Neural progenitor cell (in vitro differentiated cells): ENCODE measurements around the gene PMEPA1. TPM values are rescaled to one million over a fixed set of nuclear protein-coding genes. Genes with fewer than 3 reads are reported as not detected.

Source experiments
- DNase-seq: peaks from one replicate; pipeline ENCODE4 v3.0.0-alpha.2; 2016; ENCODE audit warnings: low spot score
- H2AFZ ChIP-seq: fragments of 200-600 bp; sonication (generic); replicated peaks from 2 replicates; pipeline ENCODE4 v1.6.1; 2016; ENCODE audit warnings: antibody characterized with exemption
- H3F3A ChIP-seq: fragments of 200-600 bp; sonication (generic); 2 replicates; pipeline ENCODE4 v1.6.1; 2016; ENCODE audit warnings: antibody characterized with exemption, low read depth
- H3K27ac ChIP-seq: fragments of 200-600 bp; sonication (generic); 2 replicates; pipeline ENCODE4 v1.5.1; 2016; ENCODE audit warnings: mild to moderate bottlenecking
- H3K27me3 ChIP-seq: fragments of 200-600 bp; sonication (generic); 2 replicates; pipeline ENCODE4 v1.6.1; 2016; ENCODE audit warnings: mild to moderate bottlenecking, moderate library complexity
- H3K36me3 ChIP-seq: fragments of 200-600 bp; sonication (generic); 2 replicates; pipeline ENCODE4 v1.5.1; 2016
- H3K4me1 ChIP-seq: fragments of 200-600 bp; sonication (generic); 2 replicates; pipeline ENCODE4 v1.6.1; 2016; ENCODE audit warnings: mixed run types
- H3K4me2 ChIP-seq: fragments of 200-600 bp; sonication (generic); 2 replicates; pipeline ENCODE4 v1.6.1; 2016
- H3K4me3 ChIP-seq: fragments of 200-600 bp; sonication (generic); 2 replicates; pipeline ENCODE4 v1.5.1; 2016
- H3K79me2 ChIP-seq: fragments of 200-600 bp; sonication (generic); 2 replicates; pipeline ENCODE4 v1.6.1; 2016; ENCODE audit warnings: low read depth
- H3K9ac ChIP-seq: fragments of 200-600 bp; sonication (generic); 2 replicates; pipeline ENCODE4 v1.6.1; 2016
- H3K9me3 ChIP-seq: fragments of 200-600 bp; sonication (generic); 2 replicates; pipeline ENCODE4 v1.5.1; 2016; ENCODE audit warnings: low read depth
- H4K20me1 ChIP-seq: fragments of 200-600 bp; sonication (generic); 2 replicates; pipeline ENCODE4 v1.6.1; 2016; ENCODE audit warnings: low read depth
- H3K27ac Mint-ChIP-seq: 3 replicates; pipeline ENCODE4 v1.8.0; 2021; ENCODE audit warnings: mixed read lengths
- H3K27me3 Mint-ChIP-seq: 2 replicates; pipeline ENCODE4 v1.8.0; 2022; ENCODE audit warnings: low read depth, mild to moderate bottlenecking, inconsistent platforms, moderate library complexity, mixed read lengths; ENCODE audit not compliant: insufficient read depth
- H3K36me3 Mint-ChIP-seq: 3 replicates; pipeline ENCODE4 v1.8.0; 2021; ENCODE audit warnings: mixed read lengths
- H3K4me1 Mint-ChIP-seq: 3 replicates; pipeline ENCODE4 v1.8.0; 2021; ENCODE audit warnings: mixed read lengths
- H3K4me3 Mint-ChIP-seq: 3 replicates; pipeline ENCODE4 v1.8.0; 2021; ENCODE audit warnings: mild to moderate bottlenecking, moderate library complexity, mixed read lengths
- H3K9me3 Mint-ChIP-seq: 3 replicates; pipeline ENCODE4 v1.8.0; 2020; ENCODE audit warnings: mixed read lengths
- CTCF ChIP-seq: fragments of 200-600 bp; sonication (generic); IDR thresholded peaks from 2 replicates; pipeline ENCODE4 v1.5.1; 2017; ENCODE audit warnings: antibody characterized with exemption, mild to moderate bottlenecking
- EZH2 ChIP-seq: fragments of 200-600 bp; sonication (generic); IDR thresholded peaks from 2 replicates; pipeline ENCODE4 v1.6.1; 2017; ENCODE audit warnings: antibody characterized with exemption, mild to moderate bottlenecking, moderate library complexity
- EZH2phosphoT487 ChIP-seq: fragments of 200-600 bp; sonication (generic); IDR thresholded peaks from 2 replicates; pipeline ENCODE4 v1.6.1; 2017; ENCODE audit warnings: antibody characterized with exemption
- total RNA-seq: library from RNA; depleted of rRNA; stranded (reverse); fragments of >200 nt; gene quantifications from 2 replicates; pipeline ENCODE4 v1.2.3, GENCODE V29; 2015; ENCODE audit warnings: low replicate concordance

Gene PMEPA1
- total RNA-seq, 1 donor from 2014 or later = 1.7 TPM

GRCh38 chr20:57701651-57702050 is 8.2 kb downstream of the PMEPA1 start:
- Mint-ChIP-seq H3K27ac (no peak overlapping the region), H3K4me3 (no peak overlapping the region), H3K9me3 (no peaks in the 10 kb centered on the region), H3K27me3 (peaks cover 7% of the 10 kb centered on the region), H3K4me1 (peaks cover 48% of the 10 kb centered on the region), H3K36me3 (peaks cover 3% of the 10 kb centered on the region)
- Histone ChIP-seq H4K20me1 (peaks cover 8% of the 10 kb centered on the region), H3K4me3 (no peak overlapping the region), H3K4me1 (no peaks in the 10 kb centered on the region), H3K4me2 (no peak overlapping the region), H3K79me2 (no peaks in the 10 kb centered on the region), H3K27ac (no peak overlapping the region), H3K9me3 (no peaks in the 10 kb centered on the region), H3K27me3 (peaks cover 26% of the 10 kb centered on the region), H3K36me3 (no peaks in the 10 kb centered on the region), H3K9ac (no peak overlapping the region), H3F3A (no peaks in the 10 kb centered on the region), H2AFZ (no peak overlapping the region)
- DNase-seq = no peak
- TF ChIP-seq EZH2phosphoT487 (no peak), CTCF (no peak), EZH2 (no peak)

- Histone ChIP-seq H3K9ac (no peak overlapping the region), H3K9me3 (no peaks in the 10 kb centered on the region), H3F3A (no peaks in the 10 kb centered on the region), H3K4me2 (no peak overlapping the region), H3K27ac (no peak overlapping the region), H3K36me3 (no peaks in the 10 kb centered on the region), H3K79me2 (no peaks in the 10 kb centered on the region), H3K27me3 (peaks cover 20% of the 10 kb centered on the region), H2AFZ (no peak overlapping the region), H3K4me3 (no peak overlapping the region), H3K4me1 (no peaks in the 10 kb centered on the region), H4K20me1 (peaks cover 3% of the 10 kb centered on the region)
- DNase-seq = no peak
- peaks cover 3% of the 10 kb centered on the region for H3K36me3 Mint-ChIP-seq
- H3K27ac Mint-ChIP-seq = no peak overlapping the region
- H3K4me1 Mint-ChIP-seq = peaks cover 48% of the 10 kb centered on the region
- no peak for TF ChIP-seq CTCF
- TF ChIP-seq EZH2phosphoT487 = no peak
- TF ChIP-seq EZH2 = no peak
- H3K9me3 Mint-ChIP-seq = no peaks in the 10 kb centered on the region
- no peak overlapping the region for H3K4me3 Mint-ChIP-seq
- H3K27me3 Mint-ChIP-seq = peaks cover 7% of the 10 kb centered on the region
Measured at GRCh38 chr20:57701090-57701489, 8.7 kb downstream of the PMEPA1 start.

GRCh38 chr20:57699395-57699794 is 10.4 kb downstream of the PMEPA1 start:
- no peaks in the 10 kb centered on the region for H3K4me1 ChIP-seq
- Mint-ChIP-seq H3K27me3 (peaks cover 5% of the 10 kb centered on the region), H3K9me3 (no peaks in the 10 kb centered on the region), H3K4me1 (peaks cover 31% of the 10 kb centered on the region), H3K36me3 (peaks cover 2% of the 10 kb centered on the region), H3K4me3 (no peak overlapping the region), H3K27ac (no peak overlapping the region)
- no peaks in the 10 kb centered on the region for H3K36me3 ChIP-seq
- no peak overlapping the region for H3K27ac ChIP-seq
- H4K20me1 ChIP-seq = no peaks in the 10 kb centered on the region
- H3K9ac ChIP-seq = no peak overlapping the region
- H2AFZ ChIP-seq = no peak overlapping the region
- H3K27me3 ChIP-seq = peaks cover 3% of the 10 kb centered on the region
- TF ChIP-seq CTCF = no peak
- TF ChIP-seq EZH2 = no peak
- TF ChIP-seq EZH2phosphoT487 = no peak
- H3K4me2 ChIP-seq = no peak overlapping the region
- no peak for DNase-seq
- H3K4me3 ChIP-seq = no peak overlapping the region
- no peaks in the 10 kb centered on the region for H3K79me2 ChIP-seq
- no peaks in the 10 kb centered on the region for H3F3A ChIP-seq
- H3K9me3 ChIP-seq = no peaks in the 10 kb centered on the region
